ENCODE results near the gene PTPN23. TPM values are rescaled to one million over a fixed set of nuclear protein-coding genes. Genes with fewer than 3 reads are reported as not detected.

PTPN23 gene
- total RNA-seq, 2 donors from 2014 or later, result 28.5 to 301 TPM

GRCh38 chr3:47407896-47408838 is 27.3 kb downstream of the PTPN23 start:
- ATAC-seq, result no peak
- TF ChIP-seq CTCF (IDR thresholded peaks at IDR 0.05) (no peak), POLR2A (IDR thresholded peaks at IDR 0.05) (no peak)
- H3K4me3 ChIP-seq, result no peak overlapping the region
- peaks cover 0 to 33% of the 10 kb centered on the region in 2 donors for H3K36me3 ChIP-seq (replicated peaks in 1 of 2; ENCODE audit: insufficient read depth in 1 of 2, low read depth in 2 of 2)
- no peak overlapping the region for H3K27ac ChIP-seq
- no peaks in the 10 kb centered on the region for H3K9me3 ChIP-seq
- H3K27me3 ChIP-seq, result no peaks in the 10 kb centered on the region
- WGBS, 2 donors, result 89 to 100% methylated on average over 2 to 17 of the region's 18 CpGs
- no peak for DNase-seq
- intact Hi-C loops (cut with DNase I), result no loop called here
- peaks cover 14% of the 10 kb centered on the region for H3K4me1 ChIP-seq

- H3K36me3 ChIP-seq (replicated peaks in 1 of 2; ENCODE audit: insufficient read depth in 1 of 2, low read depth in 2 of 2), result peaks cover 0 to 37% of the 10 kb centered on the region in 2 donors
- peaks cover 14% of the 10 kb centered on the region for H3K4me1 ChIP-seq
- DNase-seq (no peak), ATAC-seq (no peak)
- no peak for TF ChIP-seq CTCF (IDR thresholded peaks at IDR 0.05)
- TF ChIP-seq POLR2A (IDR thresholded peaks at IDR 0.05), result no peak
- 97% methylated on average over 5 of the region's 15 CpGs; no CpG with 5 or more reads in 1 of the 2 donors for WGBS, 2 donors
- no peaks in the 10 kb centered on the region for H3K9me3 ChIP-seq
- H3K27ac ChIP-seq, result no peak overlapping the region
- H3K4me3 ChIP-seq, result no peak overlapping the region
- no peaks in the 10 kb centered on the region for H3K27me3 ChIP-seq
- intact Hi-C loops (cut with DNase I), result no loop called here
Observed at GRCh38 chr3:47408839-47409229, 28.0 kb downstream of the PTPN23 start.

GRCh38 chr3:47409284-47409683 is 28.5 kb downstream of the PTPN23 start:
- WGBS, 2 donors, result 89 to 92% methylated on average over 4 to 15 of the region's 15 CpGs

GRCh38 chr3:47409688-47410416 is 29.0 kb downstream of the PTPN23 start:
- DNase-seq (no peak), ATAC-seq (no peak)
- Histone ChIP-seq H3K4me1 (peaks cover 8% of the 10 kb centered on the region), H3K36me3 (replicated peaks in 1 of 2; ENCODE audit: insufficient read depth in 1 of 2, low read depth in 2 of 2) (peaks cover 0 to 45% of the 10 kb centered on the region in 2 donors), H3K27ac (no peak overlapping the region), H3K27me3 (no peaks in the 10 kb centered on the region), H3K4me3 (no peak overlapping the region), H3K9me3 (no peaks in the 10 kb centered on the region)
- TF ChIP-seq CTCF (IDR thresholded peaks at IDR 0.05) (no peak), POLR2A (IDR thresholded peaks at IDR 0.05) (no peak)
- WGBS, 2 donors, result 89 to 91% methylated on average over 11 to 26 of the region's 26 CpGs
- intact Hi-C loops (cut with DNase I), result loop anchor here (10.0 kb wide), 1 partner anchor 385 kb away; no protein-coding TSS in a partner anchor

More at GRCh38 chr3:47409284-47409683, 28.5 kb downstream of the PTPN23 start:
- no peak for ATAC-seq
- TF ChIP-seq CTCF (IDR thresholded peaks at IDR 0.05) (no peak), POLR2A (IDR thresholded peaks at IDR 0.05) (no peak)
- peaks cover 0 to 41% of the 10 kb centered on the region in 2 donors for H3K36me3 ChIP-seq (replicated peaks in 1 of 2; ENCODE audit: insufficient read depth in 1 of 2, low read depth in 2 of 2)
- no peaks in the 10 kb centered on the region for H3K9me3 ChIP-seq
- H3K4me3 ChIP-seq, result no peak overlapping the region
- intact Hi-C loops (cut with DNase I), result no loop called here
- H3K27ac ChIP-seq, result no peak overlapping the region
- H3K27me3 ChIP-seq, result no peaks in the 10 kb centered on the region
- peaks cover 14% of the 10 kb centered on the region for H3K4me1 ChIP-seq
- DNase-seq, result no peak

All from body of pancreas (tissue), 4 donors.